ENCODE results near the gene PRB2.
"Not testable (repeated sequence)": the region's sequence is repeated elsewhere in the genome, so short reads cannot be mapped to it uniquely, and the experiment has no call there.

PRB2 gene

DNA sequence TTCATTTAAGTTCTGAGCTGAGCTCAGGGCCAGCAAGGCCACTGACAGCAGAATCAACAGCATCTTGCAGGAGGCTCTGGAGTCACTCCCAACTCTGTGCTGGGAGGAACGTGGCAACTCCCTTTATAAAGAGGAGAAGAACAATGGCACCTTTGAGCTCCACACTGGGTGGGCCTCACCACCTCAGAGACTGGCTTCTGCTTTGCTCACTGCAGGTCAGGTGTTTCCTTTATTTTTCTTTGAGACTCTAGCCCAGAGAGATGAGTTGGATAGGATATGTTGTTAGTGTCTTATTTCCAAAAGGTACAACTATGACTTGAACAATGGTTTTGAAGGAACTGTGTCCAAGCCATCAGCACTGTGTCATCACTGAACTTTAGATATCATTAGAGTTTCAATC is at the start of gene PRB2:
Gene PRB2, minus strand, starts transcription at position 101 of the 400 bp plus-strand sequence. Its CDS starts 38 bp downstream, at position 63.
- not testable (repeated sequence) for DNase-seq

DNA sequence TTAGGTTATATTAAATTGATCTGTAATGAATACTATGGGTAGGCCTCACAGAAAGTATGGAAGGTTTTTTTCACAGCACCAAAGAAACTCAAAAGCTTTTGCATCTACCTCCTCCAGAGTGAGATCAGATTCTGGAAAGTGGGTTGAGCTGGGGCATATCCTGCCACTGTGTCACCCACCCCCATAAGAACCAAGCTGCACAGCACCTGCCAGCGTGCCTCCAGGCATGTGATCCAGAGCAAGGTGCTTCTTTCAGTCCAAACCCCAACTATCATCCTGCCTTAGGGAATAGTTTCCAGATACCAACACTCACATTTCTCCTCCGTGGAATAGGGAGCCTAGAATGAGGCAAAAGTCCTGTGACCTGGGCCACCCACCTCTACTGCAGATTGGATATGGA is 42.6 kb upstream of the PRB2 start:
- no peak for DNase-seq

DNA sequence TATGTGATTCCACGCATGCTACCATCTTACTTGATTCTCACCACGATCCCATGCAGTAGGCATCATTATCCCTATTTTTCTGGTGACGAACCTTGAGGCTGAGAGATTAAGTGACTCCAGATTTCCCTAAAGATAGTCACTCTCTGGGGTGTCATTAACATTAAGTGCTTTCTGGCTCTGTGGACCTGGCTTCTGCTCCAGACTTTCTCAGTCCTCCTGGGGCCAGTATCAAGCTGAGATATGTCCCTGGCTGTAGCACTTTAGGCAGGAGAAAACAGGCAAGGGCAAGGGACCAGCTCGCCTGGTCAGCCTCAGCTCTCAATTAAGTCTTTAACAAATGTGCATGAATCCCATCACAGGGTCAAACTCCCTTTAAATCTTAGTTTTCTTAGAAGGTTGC is 38.3 kb upstream of the PRB2 start:
- no peak for DNase-seq

DNA sequence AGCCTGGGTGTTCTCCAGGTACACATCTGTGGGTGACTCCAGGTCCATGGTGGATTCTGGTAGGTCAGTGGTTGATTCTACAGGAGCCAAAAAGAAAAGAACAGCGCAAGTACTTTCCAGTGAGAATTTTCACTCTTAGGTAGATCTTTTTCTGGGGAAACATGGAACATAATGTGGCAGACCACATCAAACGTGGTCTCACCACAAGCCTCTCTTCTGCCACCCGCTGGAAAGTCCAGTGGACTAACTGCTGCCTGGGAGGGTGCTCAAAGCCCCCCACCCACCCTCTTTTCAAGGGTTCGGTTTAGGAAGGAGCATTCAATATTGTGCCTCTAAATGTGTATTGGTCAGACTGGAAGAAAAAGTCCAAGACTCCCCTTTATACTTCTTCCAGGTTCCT is 36.1 kb upstream of the PRB2 start:
- no peak for DNase-seq

DNA sequence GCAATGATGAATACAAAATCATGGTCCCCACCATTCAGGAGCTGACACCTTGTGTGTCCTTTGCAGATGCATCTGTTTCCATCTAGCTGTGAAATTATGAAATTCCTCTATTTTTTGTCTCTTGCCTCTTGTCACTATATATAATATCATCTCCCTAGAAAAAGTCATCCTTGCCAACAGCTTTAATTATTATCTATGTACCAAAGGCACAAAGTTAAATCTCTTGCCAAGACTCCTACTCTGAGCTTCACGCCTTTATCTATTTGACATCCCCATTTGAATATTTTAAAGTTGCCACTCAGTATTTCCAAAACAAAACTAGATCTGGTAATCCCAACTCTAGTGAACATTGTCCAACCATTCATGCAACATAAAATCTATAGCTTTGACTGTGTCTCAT is 32.0 kb upstream of the PRB2 start:
- no peak for DNase-seq

DNA sequence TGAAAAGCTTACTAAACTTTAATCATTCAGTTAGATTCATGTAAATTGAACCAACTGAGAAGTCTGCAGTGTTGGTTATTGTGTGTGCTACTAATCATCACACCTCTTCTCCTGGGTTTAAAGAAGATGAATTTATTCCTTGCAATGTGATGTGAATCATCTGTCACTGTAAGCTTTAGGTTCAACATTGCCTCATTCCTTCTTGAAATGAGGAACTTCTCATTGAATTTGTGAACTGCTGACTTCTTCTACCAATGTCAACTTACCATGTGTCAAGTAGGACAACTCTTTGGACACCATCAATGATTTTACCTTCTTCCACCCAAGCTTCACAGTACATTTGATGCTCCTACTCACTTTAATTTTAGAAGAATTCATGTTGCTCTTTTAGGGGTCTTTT is 17.4 kb upstream of the PRB2 start:
- DNase-seq, result no peak

DNA sequence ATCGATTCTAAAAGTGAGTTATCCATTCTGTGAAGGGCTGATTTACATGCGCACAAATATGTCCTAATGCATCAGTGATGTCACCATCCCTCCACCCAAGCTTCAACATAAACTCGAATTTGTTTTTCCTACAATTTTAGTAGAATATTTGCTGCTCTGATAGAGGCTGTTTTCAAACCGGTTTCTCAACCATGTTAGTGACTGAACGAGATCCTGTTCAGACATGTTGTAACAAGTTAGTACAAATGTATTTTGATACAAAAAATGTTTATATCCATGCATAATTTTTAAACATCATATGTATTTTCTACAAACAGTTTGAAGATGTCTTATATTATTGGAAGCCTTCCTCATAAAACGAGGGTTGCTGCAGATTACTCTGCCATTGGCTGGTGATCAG is 12.7 kb upstream of the PRB2 start:
- no peak for DNase-seq

DNA sequence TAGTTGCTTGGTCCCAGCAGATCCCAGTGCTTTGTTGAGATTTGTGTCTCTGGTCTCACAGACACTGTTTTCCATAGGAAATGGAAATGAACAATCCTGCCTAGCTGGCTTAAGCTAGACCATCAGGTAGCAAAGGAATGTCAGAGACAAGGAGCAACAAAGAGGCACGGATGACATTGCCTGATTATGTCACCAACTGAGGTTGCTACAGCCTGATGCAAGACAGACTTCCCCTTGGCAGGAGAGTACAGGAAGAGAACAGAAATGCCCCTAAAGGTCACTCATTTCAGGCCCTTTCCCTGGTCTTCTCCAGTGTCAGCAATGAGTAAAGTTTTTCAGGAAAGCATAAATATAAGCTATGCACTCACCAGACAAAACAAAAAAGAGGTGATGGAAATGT is 2.0 kb upstream of the PRB2 start:
- no peak for DNase-seq

DNA sequence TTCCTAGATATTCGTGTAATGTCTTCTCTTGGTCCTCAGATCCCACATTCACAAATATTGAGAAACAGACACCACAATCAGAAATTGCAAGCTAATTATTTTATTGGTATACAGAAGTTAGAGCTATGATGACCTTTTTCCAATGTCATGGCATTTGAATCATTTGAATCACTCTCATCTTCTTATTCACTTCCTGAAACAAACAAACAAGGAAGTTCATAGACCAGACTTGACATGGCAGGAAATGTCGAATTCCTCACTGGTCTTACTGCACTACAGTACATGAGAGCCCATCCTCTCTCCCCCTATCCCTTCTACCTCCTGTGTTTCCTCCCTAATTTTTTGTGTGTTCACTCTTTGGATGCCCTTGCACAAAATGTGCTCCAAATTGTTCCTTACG is 3.9 kb downstream of the PRB2 start:
- DNase-seq, result not testable (repeated sequence)

DNA sequence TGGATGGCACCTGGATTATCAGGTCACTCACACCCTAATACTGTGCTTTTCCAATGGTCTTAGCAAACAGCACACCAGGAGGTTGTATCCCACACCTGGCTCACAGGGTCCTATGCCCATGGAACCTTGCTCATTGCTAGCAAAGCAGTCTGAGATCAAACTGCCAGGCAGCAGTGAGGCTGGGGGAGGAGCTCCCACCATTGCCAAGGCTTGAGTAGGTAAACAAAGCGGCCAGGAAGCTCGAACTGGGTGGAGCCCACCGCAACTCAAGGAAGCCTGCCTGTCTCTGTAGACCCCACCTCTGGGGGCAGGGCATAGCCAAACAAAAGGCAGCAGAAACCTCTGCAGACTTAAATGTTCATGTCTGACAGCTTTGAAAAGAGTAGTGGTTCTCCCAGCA is 17.9 kb downstream of the PRB2 start:
- not testable (repeated sequence) for DNase-seq

DNA sequence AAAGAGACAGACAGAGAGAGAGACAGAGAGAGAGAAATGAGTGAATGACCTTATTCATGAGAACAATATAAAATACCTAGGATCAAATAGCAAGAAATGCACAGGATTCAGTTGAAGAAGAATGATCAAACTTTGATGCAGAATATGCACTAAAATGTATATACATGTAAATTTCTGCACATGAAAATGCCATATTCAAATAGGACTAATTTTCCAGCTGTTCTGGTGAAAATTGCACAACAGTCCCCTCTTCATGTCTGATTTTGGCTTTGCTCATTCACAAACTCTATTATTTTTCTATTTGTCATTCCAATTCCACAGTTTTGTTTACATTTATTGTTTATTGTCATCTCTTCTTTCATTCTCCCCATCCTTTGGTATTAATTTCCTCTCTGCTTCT is 34.2 kb downstream of the PRB2 start:
- no peak for DNase-seq

DNA sequence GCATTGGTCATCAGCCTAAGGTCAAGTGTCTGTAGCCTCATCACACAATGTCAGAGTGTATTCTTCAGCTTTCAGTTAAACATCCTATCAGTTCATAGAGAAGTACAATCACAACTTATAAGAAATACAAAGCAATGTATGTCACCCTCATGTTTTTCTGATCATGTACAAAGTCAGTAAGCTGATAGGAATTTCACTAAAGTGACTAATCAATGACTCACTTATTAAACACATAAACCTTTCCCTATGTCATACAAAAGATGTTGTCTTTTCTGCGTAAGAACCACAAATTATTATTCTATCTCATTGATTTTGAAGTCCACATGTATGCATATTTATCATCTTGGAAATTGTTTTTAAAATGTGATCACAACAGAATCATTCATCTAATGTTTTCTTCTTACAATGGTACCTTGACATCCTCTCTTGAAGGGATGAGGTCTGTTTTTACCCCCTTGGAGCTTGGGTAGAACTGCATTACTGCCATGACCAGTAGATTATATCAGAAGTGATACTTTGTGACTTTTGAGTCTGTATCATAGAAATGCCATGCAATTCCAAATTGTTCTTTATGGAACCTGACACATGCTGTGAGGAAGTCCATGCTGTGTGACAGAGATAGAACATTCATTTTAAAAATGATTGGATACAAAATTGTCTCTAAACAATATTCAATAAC is 35.0 kb downstream of the PRB2 start:
- DNase-seq, result not testable (repeated sequence)

DNA sequence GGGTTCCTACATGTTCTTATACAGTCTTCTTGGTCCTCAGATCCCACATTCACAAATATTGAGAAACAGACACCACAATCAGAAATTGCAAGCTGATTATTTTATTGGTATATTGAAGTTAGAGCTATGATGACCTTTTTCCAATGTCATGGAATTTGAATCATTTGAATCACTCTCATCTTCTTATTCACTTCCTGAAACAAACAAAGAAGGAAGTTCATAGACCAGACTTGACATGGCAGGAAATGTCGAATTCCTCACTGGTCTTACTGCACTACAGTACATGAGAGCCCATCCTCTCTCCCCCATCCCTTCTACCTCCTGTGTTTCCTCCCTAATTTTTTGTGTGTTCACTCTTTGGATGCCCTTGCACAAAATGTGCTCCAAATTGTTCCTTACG is 43.6 kb downstream of the PRB2 start:
- DNase-seq, result not testable (repeated sequence)

DNA sequence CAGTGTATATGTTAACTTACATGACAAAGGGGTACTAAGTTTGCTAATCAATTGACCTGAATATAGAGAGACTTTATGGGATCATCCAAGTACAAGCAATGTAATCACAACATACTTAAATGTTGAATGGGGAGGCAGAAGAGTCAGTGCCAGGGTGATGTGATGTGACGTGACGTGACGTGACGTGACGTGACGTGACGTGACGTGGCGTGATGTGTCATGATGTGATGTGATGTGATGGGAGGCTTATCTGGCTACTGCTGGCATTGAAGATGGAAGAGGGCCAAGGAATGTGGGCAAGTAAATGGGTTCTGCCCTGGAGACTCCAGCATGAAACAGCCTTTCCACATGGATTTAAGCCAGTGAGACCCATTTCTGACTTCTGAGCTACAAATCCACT is 46.9 kb downstream of the PRB2 start:
- DNase-seq, result no peak

DNA sequence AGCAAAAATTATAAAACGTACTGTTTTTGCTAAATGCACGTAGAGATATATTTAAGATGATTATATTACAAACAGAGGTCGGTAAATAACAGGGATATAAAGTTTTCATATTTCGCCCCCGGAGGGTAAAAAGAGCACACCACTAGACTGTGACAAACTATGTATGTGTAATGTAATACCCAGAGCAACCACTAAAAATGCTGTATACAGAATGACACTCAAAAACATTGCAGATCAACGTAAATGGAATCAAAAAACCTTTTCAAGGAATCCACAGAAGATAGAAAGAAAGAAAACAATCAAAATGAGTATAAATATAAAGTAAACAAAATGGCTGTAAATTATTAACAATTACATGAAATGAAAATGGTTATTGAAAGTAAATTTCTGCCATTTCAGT is 47.6 kb downstream of the PRB2 start:
- DNase-seq, result peak; percentile 1

DNA sequence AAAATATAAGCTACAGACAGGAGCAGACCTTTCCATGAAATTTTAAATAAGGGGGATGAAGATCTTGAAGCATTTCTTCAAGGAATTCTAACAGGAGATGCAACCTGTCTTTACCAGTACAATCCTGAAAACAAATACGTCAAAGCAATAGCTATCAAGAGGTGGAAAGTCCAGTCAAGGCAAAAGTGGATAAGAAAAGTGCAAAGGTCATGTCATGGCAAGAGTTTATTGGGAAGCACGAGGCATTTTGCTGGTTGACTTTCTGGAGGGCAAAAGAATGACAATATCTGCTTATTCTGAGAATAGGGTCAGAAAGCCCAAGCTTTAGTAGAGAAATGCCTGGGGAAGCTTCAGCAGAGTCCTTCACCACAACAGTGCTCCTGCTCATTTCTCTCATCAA is 50.9 kb downstream of the PRB2 start:
- no peak for DNase-seq

Measured in 8988T (cell line).